HG03025 (cell line): ENCODE measurements around the gene TUBGCP6.

Source experiments
- ATAC-seq: cut with Tn5 transposase; IDR thresholded peaks from one replicate; pipeline ENCODE4 v1.9.1; 2021; ENCODE audit warnings: mild to moderate bottlenecking, moderate library complexity; ENCODE audit not compliant: unreplicated experiment, low FRiP score

Gene TUBGCP6

GRCh38 chr22:50253046-50253915, 8.5 kb upstream of the TUBGCP6 start:
- ATAC-seq = no peak

GRCh38 chr22:50252082-50253045, 7.5 kb upstream of the TUBGCP6 start:
- ATAC-seq = no peak

- no peak for ATAC-seq
Measured at GRCh38 chr22:50251477-50252081, 6.8 kb upstream of the TUBGCP6 start.

GRCh38 chr22:50250555-50251476, 6.0 kb upstream of the TUBGCP6 start, which contains the start of gene HDAC10:
Gene HDAC10 (minus strand): TSS chr22:50251265. CDS start chr22:50251032, 233 bp downstream.
- no peak for ATAC-seq

- no peak for ATAC-seq
Measured at GRCh38 chr22:50250249-50250554, 5.4 kb upstream of the TUBGCP6 start.

- no peak for ATAC-seq
Measured at GRCh38 chr22:50249341-50250248, 4.8 kb upstream of the TUBGCP6 start.

GRCh38 chr22:50248196-50249081, 3.6 kb upstream of the TUBGCP6 start:
- no peak for ATAC-seq

- no peak for ATAC-seq
Measured at GRCh38 chr22:50247748-50248147, 2.9 kb upstream of the TUBGCP6 start.

GRCh38 chr22:50246242-50247175, 1.7 kb upstream of the TUBGCP6 start:
- ATAC-seq = no peak

GRCh38 chr22:50245214-50246072, 620 bp upstream of the TUBGCP6 start:
- ATAC-seq = no peak

- no peak for ATAC-seq
Measured at GRCh38 chr22:50243685-50244419, 971 bp downstream of the TUBGCP6 start.

- no peak for ATAC-seq
Measured at GRCh38 chr22:50242406-50242949, 2.3 kb downstream of the TUBGCP6 start.

- no peak for ATAC-seq
Measured at GRCh38 chr22:50238755-50239154, 6.1 kb downstream of the TUBGCP6 start.

GRCh38 chr22:50236731-50237409, 8.0 kb downstream of the TUBGCP6 start:
- ATAC-seq = no peak
